Activated naive CD4-positive, alpha-beta T cell treated with anti-CD3 and anti-CD28 coated beads, Interleukin-2, amount 50 U/mL, for 24 hours (primary cell): ENCODE measurements around the gene NCOR2.
A peak's percentile ranks its signal among the peaks of the same experiment; 100 is the strongest.

ENCODE experiments used
- H3K27ac Mint-ChIP-seq: one replicate; pipeline ENCODE4 v1.8.0; 2021; ENCODE audit warnings: mild to moderate bottlenecking, mixed read lengths
- H3K27me3 Mint-ChIP-seq: one replicate; pipeline ENCODE4 v1.8.0; 2021; ENCODE audit warnings: mixed read lengths
- H3K36me3 Mint-ChIP-seq: one replicate; pipeline ENCODE4 v1.8.0; 2021; ENCODE audit warnings: mixed read lengths
- H3K4me1 Mint-ChIP-seq: one replicate; pipeline ENCODE4 v1.8.0; 2021; ENCODE audit warnings: mixed read lengths
- H3K4me3 Mint-ChIP-seq: one replicate; pipeline ENCODE4 v1.8.0; 2021; ENCODE audit warnings: mild to moderate bottlenecking, mixed read lengths
- H3K9me3 Mint-ChIP-seq: one replicate; pipeline ENCODE4 v1.8.0; 2021; ENCODE audit warnings: mixed read lengths

NCOR2 gene

DNA sequence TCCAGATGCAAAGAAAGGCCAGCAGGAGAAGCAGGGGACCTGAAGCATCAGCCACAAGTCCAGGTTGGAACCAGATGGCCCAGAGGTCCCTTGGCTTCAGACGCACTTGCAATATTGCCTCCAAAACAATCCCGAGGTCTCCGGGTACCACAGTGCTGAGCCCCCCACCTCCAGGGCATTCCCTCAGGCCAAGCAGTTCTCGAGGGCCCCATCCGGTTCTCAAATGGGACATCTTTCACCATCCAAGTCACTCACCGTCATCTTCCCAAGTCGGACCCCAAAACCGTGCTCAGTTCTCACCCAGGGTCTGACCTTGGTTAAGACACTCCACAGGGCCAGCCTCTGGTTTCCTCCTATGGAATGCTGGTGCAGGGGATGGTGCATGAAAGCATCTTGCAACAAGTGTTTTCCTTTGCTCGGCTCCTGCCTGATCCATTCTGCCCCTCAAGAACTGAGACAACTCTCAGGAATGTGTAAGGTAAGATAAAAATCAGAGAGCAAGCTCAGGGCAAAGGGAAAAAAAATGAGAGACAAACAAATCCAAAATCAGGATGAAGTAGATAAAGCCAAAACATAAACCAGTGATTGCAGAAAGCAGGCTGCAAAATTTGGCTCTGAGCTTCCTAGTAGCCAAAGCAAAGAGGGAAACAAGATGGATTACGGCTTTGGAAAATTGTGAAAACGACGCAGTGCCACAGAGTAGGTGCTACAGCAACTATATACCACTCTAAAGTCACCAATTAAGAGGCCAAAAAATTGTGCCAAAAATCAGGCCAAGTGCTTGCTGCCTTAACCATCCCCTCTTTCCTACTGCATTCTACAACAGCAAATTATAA lies 8.0 kb downstream of the NCOR2 start:
- H3K27ac Mint-ChIP-seq: no peak overlapping the region
- no peak overlapping the region for H3K4me3 Mint-ChIP-seq
- H3K27me3 Mint-ChIP-seq: no peaks in the 10 kb centered on the region
- H3K36me3 Mint-ChIP-seq: peaks cover 2% of the 10 kb centered on the region
- H3K9me3 Mint-ChIP-seq: no peaks in the 10 kb centered on the region
- peaks cover 56% of the 10 kb centered on the region for H3K4me1 Mint-ChIP-seq

DNA sequence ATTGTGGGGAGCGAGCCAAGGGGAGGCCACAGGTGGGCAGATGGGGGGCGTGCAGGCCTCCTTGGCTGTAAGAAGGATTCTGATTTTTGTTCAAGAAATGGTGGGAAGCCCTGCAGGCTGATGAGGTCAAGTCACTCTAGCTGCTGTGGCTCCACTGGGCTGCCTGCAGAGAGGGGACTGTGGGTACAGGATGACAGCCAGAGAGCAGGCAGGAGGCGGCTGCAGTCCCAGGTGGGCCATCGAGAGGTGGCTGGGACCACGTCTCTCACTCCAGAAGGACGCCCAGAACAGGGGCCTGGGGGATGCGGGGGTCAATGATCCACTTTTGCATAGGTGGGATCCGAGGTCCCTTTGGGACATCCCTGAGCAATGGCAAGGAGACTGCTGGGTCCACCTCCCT lies 9.1 kb downstream of the NCOR2 start:
- Mint-ChIP-seq H3K4me3 (no peak overlapping the region), H3K4me1 (peaks cover 58% of the 10 kb centered on the region)

DNA sequence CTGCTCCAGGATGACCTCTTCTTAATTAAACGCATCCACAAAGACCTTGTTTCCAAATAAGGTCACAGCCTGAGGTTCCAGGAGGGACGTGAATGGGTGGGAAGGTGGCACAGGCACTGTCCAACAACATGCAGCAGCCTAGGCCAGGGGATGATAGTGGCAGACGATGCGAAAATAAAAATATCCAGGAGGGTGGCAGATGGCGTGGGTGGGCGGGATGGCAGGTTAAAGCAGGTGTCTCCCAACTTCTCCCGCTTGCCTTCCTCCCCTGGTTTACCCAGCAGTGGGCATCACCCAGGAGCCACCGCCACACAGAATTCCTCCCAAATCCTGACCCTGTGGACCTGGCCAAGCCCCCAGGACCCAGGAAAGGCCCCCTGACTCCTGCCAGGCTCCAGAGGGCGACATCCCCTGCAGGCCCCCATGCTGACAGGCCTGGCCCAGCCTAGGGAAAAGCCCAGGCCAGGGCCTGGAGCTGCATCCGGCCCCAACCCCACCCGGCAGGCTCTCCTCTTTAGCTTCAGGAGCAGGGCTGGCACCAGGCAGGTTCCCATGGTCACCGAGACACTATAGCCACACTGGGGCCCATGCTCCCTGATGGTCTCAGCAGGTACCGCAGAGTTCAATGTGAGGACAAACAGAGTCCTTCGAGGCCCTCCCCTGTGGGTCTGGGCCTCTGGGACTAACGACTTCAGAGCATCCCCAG lies 9.7 kb downstream of the NCOR2 start:
- H3K9me3 Mint-ChIP-seq: no peaks in the 10 kb centered on the region
- H3K27ac Mint-ChIP-seq: no peak overlapping the region
- H3K36me3 Mint-ChIP-seq: peaks cover 2% of the 10 kb centered on the region
- H3K4me3 Mint-ChIP-seq: no peak overlapping the region
- no peaks in the 10 kb centered on the region for H3K27me3 Mint-ChIP-seq
- peaks cover 60% of the 10 kb centered on the region for H3K4me1 Mint-ChIP-seq

More for the DNA sequence above, 9.1 kb downstream of the NCOR2 start:
- Mint-ChIP-seq H3K9me3 (no peaks in the 10 kb centered on the region), H3K36me3 (peaks cover 2% of the 10 kb centered on the region), H3K27me3 (no peaks in the 10 kb centered on the region), H3K27ac (no peak overlapping the region)

DNA sequence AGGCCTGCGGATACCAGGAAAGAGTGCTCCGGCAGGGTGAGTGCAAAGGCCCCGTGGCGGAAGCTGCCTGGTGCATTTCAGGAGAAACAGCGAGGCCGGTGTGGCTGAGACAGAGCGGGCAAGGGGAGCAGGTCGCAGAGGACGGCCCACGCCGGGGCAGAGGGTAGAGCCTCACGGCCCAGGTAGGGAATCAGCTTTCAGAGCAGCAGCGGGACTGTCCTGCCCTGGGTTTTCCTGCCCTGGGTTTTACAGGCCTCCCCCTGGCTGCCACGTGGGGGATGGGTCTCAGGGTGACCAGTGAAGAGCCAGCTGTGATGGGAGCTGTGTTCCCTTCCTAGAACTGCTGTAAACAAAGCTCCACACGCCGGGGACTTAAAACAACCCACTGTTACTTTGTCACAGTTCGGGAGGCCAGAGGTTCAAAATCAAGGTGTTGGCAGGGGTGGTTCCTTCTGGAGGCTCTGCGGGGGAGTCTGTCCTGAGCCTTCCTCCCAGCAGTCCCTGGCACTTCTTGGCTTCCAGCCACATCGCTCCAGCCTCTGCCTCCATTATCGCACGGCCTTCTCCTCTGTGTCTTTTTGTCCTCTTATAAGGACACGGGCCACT lies 10.4 kb downstream of the NCOR2 start:
- Mint-ChIP-seq H3K4me3 (no peak overlapping the region), H3K4me1 (peaks cover 62% of the 10 kb centered on the region), H3K27ac (no peak overlapping the region), H3K9me3 (no peaks in the 10 kb centered on the region), H3K36me3 (peaks cover 2% of the 10 kb centered on the region), H3K27me3 (no peaks in the 10 kb centered on the region)

DNA sequence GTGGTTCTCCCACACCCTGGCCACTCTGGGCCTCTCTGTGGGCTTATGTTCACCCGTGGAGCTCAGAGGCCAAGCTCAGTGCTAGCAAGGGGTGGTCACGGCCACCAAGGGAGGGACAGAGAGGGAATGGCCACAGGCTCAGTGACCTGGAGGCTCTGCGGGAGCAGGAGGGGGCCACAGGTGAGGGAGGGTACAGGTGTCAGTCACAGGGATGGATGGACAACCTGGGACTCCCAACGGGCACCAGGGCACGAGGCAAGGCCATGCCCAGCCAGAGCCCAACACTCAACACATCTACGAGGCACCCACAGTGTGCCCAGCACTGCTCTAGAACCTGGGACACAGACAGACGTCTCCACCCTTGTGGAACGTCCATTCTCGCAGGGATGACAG lies 11.3 kb downstream of the NCOR2 start:
- Mint-ChIP-seq H3K9me3 (no peaks in the 10 kb centered on the region), H3K27me3 (no peaks in the 10 kb centered on the region), H3K4me3 (no peak overlapping the region), H3K36me3 (peaks cover 2% of the 10 kb centered on the region), H3K4me1 (peaks cover 65% of the 10 kb centered on the region), H3K27ac (peak overlapping the region; percentile 46)

DNA sequence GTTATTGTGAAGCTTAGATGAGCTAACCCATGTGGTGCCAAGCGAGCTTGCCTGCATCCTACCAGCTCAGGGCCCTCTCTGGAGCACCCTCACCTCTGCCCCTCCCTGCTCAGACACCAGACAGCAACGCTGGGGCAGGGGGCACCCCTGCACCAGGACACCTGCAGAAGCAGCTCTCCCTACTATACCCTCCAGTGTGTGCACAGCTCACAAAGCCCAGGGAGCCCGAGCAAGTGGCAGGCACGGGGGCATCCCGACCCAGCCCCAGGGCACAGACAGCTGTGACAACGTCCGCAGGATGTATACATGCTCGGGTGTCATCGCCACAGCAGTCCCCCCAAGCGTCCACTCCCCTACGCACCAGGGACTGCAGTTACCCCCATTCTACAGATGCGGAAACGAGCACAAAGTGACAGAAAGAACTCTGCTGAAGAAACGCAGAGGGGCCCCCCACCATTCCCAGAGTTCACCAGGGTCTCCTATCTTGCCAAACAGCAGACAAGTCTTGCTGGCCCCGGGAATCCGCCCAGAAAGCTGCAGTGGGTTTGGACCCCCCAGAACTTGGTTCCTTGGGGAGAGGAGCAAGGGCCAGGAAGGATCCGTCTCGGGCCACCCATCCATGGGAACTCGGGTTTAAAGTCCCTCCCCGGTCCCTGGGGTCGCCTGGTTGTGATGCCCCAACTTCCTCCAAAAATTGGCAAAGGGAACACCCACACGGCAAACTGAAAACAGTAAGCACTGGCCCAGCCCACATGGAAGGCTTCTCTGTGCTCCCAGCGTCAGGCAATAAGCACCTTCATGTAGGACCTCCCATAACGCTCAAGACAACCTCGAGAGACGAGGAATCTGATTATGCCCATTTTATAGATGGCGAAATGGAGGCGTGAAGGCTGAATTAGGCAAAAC lies 12.0 kb downstream of the NCOR2 start:
- Mint-ChIP-seq H3K27ac (peak overlapping the region; percentile 35), H3K4me1 (peaks cover 65% of the 10 kb centered on the region), H3K4me3 (peak overlapping the region; percentile 57), H3K27me3 (no peaks in the 10 kb centered on the region), H3K36me3 (peaks cover 2% of the 10 kb centered on the region), H3K9me3 (no peaks in the 10 kb centered on the region)

DNA sequence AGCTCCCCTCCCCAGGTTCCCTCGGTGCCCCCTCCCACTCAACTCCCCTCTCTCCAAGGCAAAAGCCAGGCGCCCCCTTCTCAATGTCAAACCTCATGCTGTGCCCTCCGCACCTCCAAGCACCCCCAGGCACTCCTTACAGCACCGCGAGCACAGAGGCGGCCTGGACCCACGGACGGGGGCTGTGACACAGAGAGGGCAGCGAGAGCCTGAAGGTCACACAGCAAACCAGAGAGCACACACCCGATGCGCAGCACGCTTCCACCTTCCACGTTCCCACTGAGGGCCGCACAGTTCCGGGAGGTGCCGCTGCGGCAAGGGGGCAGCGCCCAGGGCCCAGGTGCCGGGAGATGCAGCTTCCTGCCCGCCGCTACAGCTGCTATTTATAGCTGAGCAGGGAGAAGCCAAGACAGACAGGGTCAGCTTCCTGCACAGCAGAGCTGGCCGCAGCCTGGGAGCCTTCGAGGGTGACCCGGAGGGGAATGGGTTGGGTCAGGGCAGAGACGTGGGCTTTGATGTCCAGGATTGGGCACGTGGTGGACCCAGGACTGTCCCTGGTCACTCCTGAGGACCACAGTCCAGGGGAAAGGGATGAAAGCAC lies 12.9 kb downstream of the NCOR2 start:
- Mint-ChIP-seq H3K4me3 (peak overlapping the region; percentile 57), H3K27ac (peak overlapping the region; percentile 30), H3K36me3 (peaks cover 2% of the 10 kb centered on the region), H3K9me3 (no peaks in the 10 kb centered on the region), H3K27me3 (no peaks in the 10 kb centered on the region), H3K4me1 (peaks cover 72% of the 10 kb centered on the region)

DNA sequence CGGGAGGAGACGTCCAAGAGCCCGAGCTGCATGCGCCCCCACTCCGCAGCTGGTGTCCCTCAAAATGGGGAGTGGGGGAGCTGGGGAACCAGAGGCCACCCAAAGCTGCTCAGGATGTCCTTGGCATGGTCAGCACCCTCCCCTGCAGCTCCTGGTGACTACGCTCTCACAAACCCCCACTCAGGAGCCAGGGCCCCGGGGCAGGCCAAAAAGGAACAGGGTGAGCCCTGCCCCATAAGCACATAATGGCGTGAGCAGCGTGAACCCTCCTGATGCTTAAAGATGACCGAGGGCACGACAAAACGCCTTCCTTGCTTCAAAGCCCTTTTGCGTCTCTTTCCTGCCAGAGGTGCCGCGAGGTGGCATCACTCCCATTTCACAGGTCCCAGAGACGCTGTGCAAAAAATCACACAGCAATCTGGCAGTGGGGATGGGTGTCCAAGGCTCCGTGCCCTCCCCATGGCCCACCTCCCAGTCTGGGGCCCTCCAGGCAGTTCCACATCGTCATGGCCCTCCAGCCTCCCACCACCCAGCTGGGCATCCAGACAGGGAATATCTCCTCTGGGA lies 13.5 kb downstream of the NCOR2 start:
- Mint-ChIP-seq H3K4me3 (peak overlapping the region; percentile 57), H3K36me3 (no peaks in the 10 kb centered on the region), H3K27me3 (no peaks in the 10 kb centered on the region), H3K27ac (no peak overlapping the region), H3K9me3 (no peaks in the 10 kb centered on the region), H3K4me1 (peaks cover 78% of the 10 kb centered on the region)

DNA sequence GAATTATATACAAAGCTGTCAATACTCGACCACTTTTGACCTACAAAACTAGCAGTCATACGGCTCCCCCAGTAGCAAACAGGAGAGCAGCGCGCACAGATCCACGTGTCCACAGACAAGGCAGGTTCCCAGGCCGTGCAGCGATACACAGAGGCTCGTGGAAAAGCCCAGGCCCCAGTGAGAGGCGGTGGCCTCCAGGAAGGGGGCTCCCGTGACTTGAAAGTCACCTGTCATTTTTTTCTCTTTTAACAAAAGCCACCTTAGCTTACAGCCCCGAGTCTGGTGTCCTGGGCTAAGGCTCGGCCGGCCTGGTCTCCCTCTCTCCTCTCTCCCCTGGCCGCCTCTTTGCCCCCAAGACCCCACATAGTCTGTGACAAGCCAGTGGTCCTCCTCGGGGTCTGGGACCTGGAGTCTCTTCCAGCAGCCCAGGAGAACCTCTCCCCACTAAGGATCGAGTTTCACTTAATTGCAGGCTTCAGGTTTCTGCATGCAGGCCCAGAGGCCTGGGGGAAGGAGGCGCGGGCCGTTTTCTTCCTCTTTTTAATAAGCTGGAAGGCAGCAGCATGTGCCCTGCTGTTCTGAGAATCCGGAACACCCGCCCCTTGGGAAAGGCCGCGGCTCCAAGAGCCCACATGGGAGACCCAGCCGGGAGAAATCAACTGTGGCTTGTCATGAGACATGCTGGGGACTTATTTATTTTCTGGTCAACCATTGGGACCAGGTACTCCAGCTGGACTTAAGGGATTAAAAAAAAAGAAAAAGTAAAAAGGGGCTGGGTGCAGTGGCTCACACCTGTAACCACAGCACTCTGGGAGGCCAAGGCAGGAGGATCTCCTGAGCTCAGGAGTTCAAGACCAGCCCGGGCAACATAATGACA lies 15.9 kb downstream of the NCOR2 start:
- no peaks in the 10 kb centered on the region for H3K9me3 Mint-ChIP-seq

DNA sequence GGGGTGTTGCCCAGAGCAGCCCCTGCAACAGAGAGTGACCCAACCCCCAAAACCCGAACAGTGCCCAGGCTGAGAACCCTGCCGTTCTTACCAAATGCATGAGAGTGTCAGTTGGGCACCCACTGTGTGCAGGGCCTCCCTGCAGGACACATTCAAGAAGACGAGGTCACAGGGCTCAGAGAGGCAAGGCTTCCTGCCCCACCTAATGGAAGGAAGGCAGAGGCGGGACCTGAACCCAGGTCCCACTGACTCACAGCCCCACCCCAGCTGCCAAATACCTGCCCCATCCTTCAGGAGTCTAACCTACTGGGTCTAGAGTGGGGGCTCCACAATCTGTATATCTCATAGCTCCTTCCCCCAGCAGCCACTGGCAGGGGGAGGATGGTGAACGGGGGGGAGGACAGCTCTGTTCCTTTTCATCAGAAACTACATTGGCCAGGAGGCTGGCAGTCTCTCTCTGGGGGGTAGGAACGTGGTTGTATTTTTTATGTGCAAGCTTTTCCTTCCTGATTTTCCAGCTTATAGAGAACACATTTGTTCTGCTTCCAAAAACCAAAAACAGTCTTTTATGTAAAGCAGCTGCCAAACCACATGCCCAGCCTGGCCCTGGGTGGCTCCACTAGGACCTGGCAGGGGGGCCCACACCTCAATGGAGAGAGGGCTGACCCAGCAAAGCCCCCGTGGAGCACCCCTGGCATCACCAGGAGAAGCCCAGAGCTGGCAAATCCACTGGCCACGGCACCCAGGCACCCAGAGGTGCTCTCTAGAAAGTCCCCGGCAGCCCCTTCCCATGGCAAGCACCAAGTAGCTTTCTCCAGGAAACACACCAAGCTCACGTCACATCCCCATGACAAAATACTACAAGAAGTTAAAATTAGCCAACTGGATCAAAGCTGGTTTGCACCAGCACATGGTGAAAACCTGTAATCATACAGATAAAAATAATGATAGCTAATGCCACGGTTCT lies 17.0 kb downstream of the NCOR2 start:
- Mint-ChIP-seq H3K36me3 (peaks cover 1% of the 10 kb centered on the region), H3K9me3 (no peaks in the 10 kb centered on the region), H3K27ac (no peak overlapping the region), H3K27me3 (no peaks in the 10 kb centered on the region), H3K4me1 (peaks cover 86% of the 10 kb centered on the region), H3K4me3 (no peak overlapping the region)

More for the DNA sequence above, 15.9 kb downstream of the NCOR2 start:
- H3K27me3 Mint-ChIP-seq: no peaks in the 10 kb centered on the region
- H3K4me3 Mint-ChIP-seq: peak overlapping the region; percentile 7
- peaks cover 89% of the 10 kb centered on the region for H3K4me1 Mint-ChIP-seq
- H3K27ac Mint-ChIP-seq: no peak overlapping the region
- peaks cover 1% of the 10 kb centered on the region for H3K36me3 Mint-ChIP-seq

DNA sequence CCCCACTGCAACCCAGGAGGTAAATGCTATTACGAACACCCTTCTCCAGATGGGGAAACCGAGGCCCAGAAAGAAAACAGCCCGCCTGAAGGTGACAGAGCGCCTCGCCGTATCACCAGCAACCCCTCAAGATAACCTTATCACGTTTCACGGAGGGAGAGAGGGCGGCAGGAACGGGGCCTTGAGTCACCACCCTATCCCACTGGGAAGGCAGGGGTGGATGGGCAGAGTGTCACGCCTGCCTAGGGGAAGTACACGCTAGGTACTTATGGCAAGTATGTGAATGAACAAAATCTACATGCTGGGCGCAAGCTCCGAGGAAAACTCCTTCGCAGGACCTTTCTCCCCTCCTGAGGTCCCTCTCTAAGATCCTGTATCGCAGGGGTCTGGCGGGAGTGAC lies 17.8 kb downstream of the NCOR2 start:
- Mint-ChIP-seq H3K36me3 (peaks cover 1% of the 10 kb centered on the region), H3K4me1 (peaks cover 86% of the 10 kb centered on the region), H3K9me3 (no peaks in the 10 kb centered on the region), H3K27ac (no peak overlapping the region), H3K4me3 (no peak overlapping the region), H3K27me3 (no peaks in the 10 kb centered on the region)

DNA sequence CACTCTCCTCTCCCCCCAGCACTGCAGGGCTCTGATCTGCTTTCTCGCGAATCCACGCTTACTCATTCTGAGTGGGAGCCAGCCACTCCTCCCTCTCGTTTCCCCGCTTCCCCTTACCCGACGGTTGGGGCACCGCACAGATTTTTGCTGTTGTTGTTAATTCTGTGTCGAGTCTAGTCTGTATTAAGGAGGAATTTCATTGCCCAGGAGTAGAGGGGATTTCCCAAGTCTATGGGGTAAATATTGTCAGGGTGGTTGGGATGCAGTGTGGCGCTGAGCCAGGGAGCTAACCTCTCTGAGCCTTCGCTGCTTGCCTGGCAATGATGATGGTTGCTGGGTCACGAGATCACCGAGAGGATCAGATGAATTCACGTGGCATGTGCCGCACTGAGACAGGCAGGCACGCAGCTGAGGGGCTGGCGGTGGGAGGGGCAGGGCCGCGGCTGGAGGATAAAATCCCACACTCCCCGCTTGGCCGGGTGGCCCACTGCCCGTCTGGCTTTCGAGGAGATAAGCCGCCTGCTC lies 18.5 kb downstream of the NCOR2 start:
- Mint-ChIP-seq H3K4me1 (peaks cover 84% of the 10 kb centered on the region), H3K27ac (no peak overlapping the region), H3K9me3 (no peaks in the 10 kb centered on the region), H3K36me3 (peaks cover 1% of the 10 kb centered on the region), H3K4me3 (no peak overlapping the region), H3K27me3 (no peaks in the 10 kb centered on the region)

DNA sequence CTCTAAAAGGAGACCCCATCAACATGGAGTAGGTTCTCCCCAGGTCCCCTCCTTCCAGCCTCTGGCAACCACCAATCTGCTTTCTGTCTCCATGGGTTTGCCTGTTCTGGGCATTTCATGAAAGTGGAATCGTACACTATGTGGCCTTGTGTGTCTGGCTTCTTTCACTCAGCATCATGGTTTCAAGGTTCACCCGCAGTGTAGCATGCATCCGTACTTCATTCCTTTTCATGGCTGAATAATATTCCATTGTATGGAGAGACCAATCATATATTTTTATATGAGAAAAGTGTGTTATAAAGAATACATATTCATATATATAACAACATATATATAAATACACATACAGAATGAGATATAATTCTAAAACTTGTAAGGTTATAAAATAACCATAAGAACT lies 19.8 kb downstream of the NCOR2 start:
- Mint-ChIP-seq H3K9me3 (no peaks in the 10 kb centered on the region), H3K27ac (no peak overlapping the region), H3K36me3 (peaks cover 1% of the 10 kb centered on the region), H3K27me3 (no peaks in the 10 kb centered on the region), H3K4me1 (peaks cover 77% of the 10 kb centered on the region), H3K4me3 (no peak overlapping the region)
